Measurements from ENCODE around the gene DOK5.

DOK5 gene

GRCh38 chr20:54598352-54598751, 123.0 kb downstream of the DOK5 start:
- no peak overlapping the region for H3K4me2 ChIP-seq (ENCODE audit: low read length)
- peaks cover 3% of the 10 kb centered on the region for H3K9me3 ChIP-seq (replicated peaks; ENCODE audit: low read length)
- no peak overlapping the region for H3K4me3 ChIP-seq (ENCODE audit: low read length)
- no peaks in the 10 kb centered on the region for H3K36me3 ChIP-seq (ENCODE audit: insufficient read depth, low read length)
- no peaks in the 10 kb centered on the region for H3K27me3 ChIP-seq (ENCODE audit: control insufficient read depth, insufficient read depth, low read length)
- no peaks in the 10 kb centered on the region for H3K4me1 ChIP-seq (ENCODE audit: control insufficient read depth, insufficient read depth, low read length)
- H3K9ac ChIP-seq (ENCODE audit: low read depth, low read length): no peak overlapping the region

- H3K4me3 ChIP-seq (ENCODE audit: low read length): no peak overlapping the region
These were observed 125.2 kb downstream of the DOK5 start for GRCh38 chr20:54600634-54601033.

GRCh38 chr20:54601831-54602515, 126.6 kb downstream of the DOK5 start:
- Histone ChIP-seq H3K9ac (ENCODE audit: low read depth, low read length) (no peak overlapping the region), H3K4me2 (ENCODE audit: low read length) (no peak overlapping the region), H3K9me3 (replicated peaks; ENCODE audit: low read length) (peaks cover 3% of the 10 kb centered on the region), H3K4me3 (ENCODE audit: low read length) (no peak overlapping the region), H3K36me3 (ENCODE audit: insufficient read depth, low read length) (no peaks in the 10 kb centered on the region), H3K4me1 (ENCODE audit: control insufficient read depth, insufficient read depth, low read length) (no peaks in the 10 kb centered on the region), H3K27me3 (ENCODE audit: control insufficient read depth, insufficient read depth, low read length) (no peaks in the 10 kb centered on the region)

More at GRCh38 chr20:54600634-54601033, 125.2 kb downstream of the DOK5 start:
- Histone ChIP-seq H3K4me1 (ENCODE audit: control insufficient read depth, insufficient read depth, low read length) (no peaks in the 10 kb centered on the region), H3K4me2 (ENCODE audit: low read length) (no peak overlapping the region), H3K36me3 (ENCODE audit: insufficient read depth, low read length) (no peaks in the 10 kb centered on the region), H3K27me3 (ENCODE audit: control insufficient read depth, insufficient read depth, low read length) (no peaks in the 10 kb centered on the region), H3K9ac (ENCODE audit: low read depth, low read length) (no peak overlapping the region), H3K9me3 (replicated peaks; ENCODE audit: low read length) (peaks cover 3% of the 10 kb centered on the region)

GRCh38 chr20:54605319-54605718, 129.9 kb downstream of the DOK5 start:
- no peaks in the 10 kb centered on the region for H3K9me3 ChIP-seq (replicated peaks; ENCODE audit: low read length)
- H3K36me3 ChIP-seq (ENCODE audit: insufficient read depth, low read length): no peaks in the 10 kb centered on the region
- H3K9ac ChIP-seq (ENCODE audit: low read depth, low read length): no peak overlapping the region
- no peak overlapping the region for H3K4me3 ChIP-seq (ENCODE audit: low read length)
- H3K4me1 ChIP-seq (ENCODE audit: control insufficient read depth, insufficient read depth, low read length): no peaks in the 10 kb centered on the region
- H3K27me3 ChIP-seq (ENCODE audit: control insufficient read depth, insufficient read depth, low read length): no peaks in the 10 kb centered on the region
- H3K4me2 ChIP-seq (ENCODE audit: low read length): no peak overlapping the region

- no peaks in the 10 kb centered on the region for H3K27me3 ChIP-seq (ENCODE audit: control insufficient read depth, insufficient read depth, low read length)
- H3K9me3 ChIP-seq (replicated peaks; ENCODE audit: low read length): no peaks in the 10 kb centered on the region
- H3K9ac ChIP-seq (ENCODE audit: low read depth, low read length): no peak overlapping the region
- no peaks in the 10 kb centered on the region for H3K36me3 ChIP-seq (ENCODE audit: insufficient read depth, low read length)
- H3K4me1 ChIP-seq (ENCODE audit: control insufficient read depth, insufficient read depth, low read length): no peaks in the 10 kb centered on the region
- no peak overlapping the region for H3K4me2 ChIP-seq (ENCODE audit: low read length)
- no peak overlapping the region for H3K4me3 ChIP-seq (ENCODE audit: low read length)
These were observed 131.0 kb downstream of the DOK5 start for GRCh38 chr20:54606380-54606779.

- Histone ChIP-seq H3K4me3 (ENCODE audit: low read length) (no peak overlapping the region), H3K4me2 (ENCODE audit: low read length) (no peak overlapping the region), H3K4me1 (ENCODE audit: control insufficient read depth, insufficient read depth, low read length) (no peaks in the 10 kb centered on the region), H3K27me3 (ENCODE audit: control insufficient read depth, insufficient read depth, low read length) (no peaks in the 10 kb centered on the region), H3K9me3 (replicated peaks; ENCODE audit: low read length) (no peaks in the 10 kb centered on the region), H3K9ac (ENCODE audit: low read depth, low read length) (no peak overlapping the region), H3K36me3 (ENCODE audit: insufficient read depth, low read length) (no peaks in the 10 kb centered on the region)
These were observed 132.8 kb downstream of the DOK5 start for GRCh38 chr20:54608039-54608745.

- no peaks in the 10 kb centered on the region for H3K27me3 ChIP-seq (ENCODE audit: control insufficient read depth, insufficient read depth, low read length)
- H3K4me3 ChIP-seq (ENCODE audit: low read length): no peak overlapping the region
These were observed 133.6 kb downstream of the DOK5 start for GRCh38 chr20:54608943-54609342.

GRCh38 chr20:54611708-54612412, 136.5 kb downstream of the DOK5 start:
- no peaks in the 10 kb centered on the region for H3K4me1 ChIP-seq (ENCODE audit: control insufficient read depth, insufficient read depth, low read length)
- H3K4me3 ChIP-seq (ENCODE audit: low read length): no peak overlapping the region
- no peaks in the 10 kb centered on the region for H3K36me3 ChIP-seq (ENCODE audit: insufficient read depth, low read length)
- no peak overlapping the region for H3K4me2 ChIP-seq (ENCODE audit: low read length)
- no peaks in the 10 kb centered on the region for H3K9me3 ChIP-seq (replicated peaks; ENCODE audit: low read length)
- H3K27me3 ChIP-seq (ENCODE audit: control insufficient read depth, insufficient read depth, low read length): no peaks in the 10 kb centered on the region
- H3K9ac ChIP-seq (ENCODE audit: low read depth, low read length): no peak overlapping the region

More at GRCh38 chr20:54608943-54609342, 133.6 kb downstream of the DOK5 start:
- H3K9ac ChIP-seq (ENCODE audit: low read depth, low read length): no peak overlapping the region
- H3K4me2 ChIP-seq (ENCODE audit: low read length): no peak overlapping the region
- no peaks in the 10 kb centered on the region for H3K9me3 ChIP-seq (replicated peaks; ENCODE audit: low read length)
- H3K4me1 ChIP-seq (ENCODE audit: control insufficient read depth, insufficient read depth, low read length): no peaks in the 10 kb centered on the region
- H3K36me3 ChIP-seq (ENCODE audit: insufficient read depth, low read length): no peaks in the 10 kb centered on the region

GRCh38 chr20:54618412-54618811, 143.0 kb downstream of the DOK5 start:
- H3K4me2 ChIP-seq (ENCODE audit: low read length): no peak overlapping the region
- H3K4me1 ChIP-seq (ENCODE audit: control insufficient read depth, insufficient read depth, low read length): no peaks in the 10 kb centered on the region
- H3K9me3 ChIP-seq (replicated peaks; ENCODE audit: low read length): no peaks in the 10 kb centered on the region
- H3K4me3 ChIP-seq (ENCODE audit: low read length): no peak overlapping the region
- no peaks in the 10 kb centered on the region for H3K36me3 ChIP-seq (ENCODE audit: insufficient read depth, low read length)
- no peaks in the 10 kb centered on the region for H3K27me3 ChIP-seq (ENCODE audit: control insufficient read depth, insufficient read depth, low read length)
- no peak overlapping the region for H3K9ac ChIP-seq (ENCODE audit: low read depth, low read length)

GRCh38 chr20:54619181-54619580, 143.8 kb downstream of the DOK5 start:
- Histone ChIP-seq H3K4me1 (ENCODE audit: control insufficient read depth, insufficient read depth, low read length) (no peaks in the 10 kb centered on the region), H3K4me3 (ENCODE audit: low read length) (no peak overlapping the region), H3K36me3 (ENCODE audit: insufficient read depth, low read length) (no peaks in the 10 kb centered on the region), H3K27me3 (ENCODE audit: control insufficient read depth, insufficient read depth, low read length) (no peaks in the 10 kb centered on the region), H3K9ac (ENCODE audit: low read depth, low read length) (no peak overlapping the region), H3K4me2 (ENCODE audit: low read length) (no peak overlapping the region), H3K9me3 (replicated peaks; ENCODE audit: low read length) (no peaks in the 10 kb centered on the region)

GRCh38 chr20:54619682-54620081, 144.3 kb downstream of the DOK5 start:
- no peak overlapping the region for H3K4me2 ChIP-seq (ENCODE audit: low read length)
- no peaks in the 10 kb centered on the region for H3K4me1 ChIP-seq (ENCODE audit: control insufficient read depth, insufficient read depth, low read length)
- no peak overlapping the region for H3K4me3 ChIP-seq (ENCODE audit: low read length)
- H3K9me3 ChIP-seq (replicated peaks; ENCODE audit: low read length): no peaks in the 10 kb centered on the region
- no peaks in the 10 kb centered on the region for H3K27me3 ChIP-seq (ENCODE audit: control insufficient read depth, insufficient read depth, low read length)
- no peaks in the 10 kb centered on the region for H3K36me3 ChIP-seq (ENCODE audit: insufficient read depth, low read length)
- H3K9ac ChIP-seq (ENCODE audit: low read depth, low read length): no peak overlapping the region
